Keratinocyte (primary cell): ENCODE data around the gene PIGL.

ENCODE experiments used
- EZH2 ChIP-seq: IDR thresholded peaks from one replicate; pipeline ENCODE4 v1.6.1; 2012; ENCODE audit warnings: inconsistent platforms, mild to moderate bottlenecking, low read length, moderate library complexity
- TF ChIP-seq, protein P1 (sequence below), 3 experiments: IDR thresholded peaks in 1 of 3; conservative IDR thresholded peaks in 1 of 3; optimal IDR thresholded peaks in 1 of 3; 2 replicates in 2 of 3; 3 replicates in 1 of 3; pipeline versions ENCODE3 to v1.5.1; 2011; ENCODE audit warnings: low read length in 3 of 3, mild to moderate bottlenecking in 3 of 3, moderate library complexity in 2 of 3, control low read depth in 1 of 3, inconsistent platforms in 1 of 3; ENCODE audit not compliant: insufficient read depth in 2 of 3; ENCODE audit errors: extremely low read depth in 1 of 3

DNA sequence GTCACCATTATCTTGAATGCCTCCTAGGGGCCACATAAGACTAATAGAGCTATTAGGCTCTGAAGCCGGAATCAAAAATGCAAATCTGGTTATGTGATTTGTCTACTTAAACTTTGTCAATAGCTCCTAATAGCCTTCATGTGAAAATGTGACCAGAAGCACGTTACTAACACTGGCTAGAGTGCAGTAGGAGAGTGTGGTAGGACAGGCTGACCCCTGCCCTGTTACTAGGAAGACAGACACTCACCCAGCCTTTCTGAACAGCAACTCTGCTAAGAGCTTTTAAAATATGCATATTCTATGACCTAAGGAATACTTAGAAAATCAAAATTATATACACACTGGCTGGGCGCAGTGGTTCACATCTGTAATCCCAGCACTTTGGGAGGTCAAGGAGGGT, 110.0 kb downstream of the PIGL start:
- TF ChIP-seq, protein P1, sequence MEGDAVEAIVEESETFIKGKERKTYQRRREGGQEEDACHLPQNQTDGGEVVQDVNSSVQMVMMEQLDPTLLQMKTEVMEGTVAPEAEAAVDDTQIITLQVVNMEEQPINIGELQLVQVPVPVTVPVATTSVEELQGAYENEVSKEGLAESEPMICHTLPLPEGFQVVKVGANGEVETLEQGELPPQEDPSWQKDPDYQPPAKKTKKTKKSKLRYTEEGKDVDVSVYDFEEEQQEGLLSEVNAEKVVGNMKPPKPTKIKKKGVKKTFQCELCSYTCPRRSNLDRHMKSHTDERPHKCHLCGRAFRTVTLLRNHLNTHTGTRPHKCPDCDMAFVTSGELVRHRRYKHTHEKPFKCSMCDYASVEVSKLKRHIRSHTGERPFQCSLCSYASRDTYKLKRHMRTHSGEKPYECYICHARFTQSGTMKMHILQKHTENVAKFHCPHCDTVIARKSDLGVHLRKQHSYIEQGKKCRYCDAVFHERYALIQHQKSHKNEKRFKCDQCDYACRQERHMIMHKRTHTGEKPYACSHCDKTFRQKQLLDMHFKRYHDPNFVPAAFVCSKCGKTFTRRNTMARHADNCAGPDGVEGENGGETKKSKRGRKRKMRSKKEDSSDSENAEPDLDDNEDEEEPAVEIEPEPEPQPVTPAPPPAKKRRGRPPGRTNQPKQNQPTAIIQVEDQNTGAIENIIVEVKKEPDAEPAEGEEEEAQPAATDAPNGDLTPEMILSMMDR (optimal IDR thresholded peaks at IDR 0.05 in 1 of 3, IDR thresholded peaks at IDR 0.05 in 1 of 3, conservative IDR thresholded peaks at IDR 0.05 in 1 of 3; ENCODE audit: extremely low read depth in 1 of 3, insufficient read depth in 2 of 3, low read length in 3 of 3), result no peak
- no peak for TF ChIP-seq EZH2
